WTC11 (cell line): ENCODE data around the gene TRIM46. TPM values are rescaled to one million over a fixed set of nuclear protein-coding genes. Genes with fewer than 3 reads are reported as not detected.

Experiments
- ATAC-seq: fragments of 200-7000 bp; cut with Tn5 transposase; 2 replicates; pipeline ENCODE4 v1.10.0; 2021; ENCODE audit warnings: mild to moderate bottlenecking, moderate library complexity
- CTCF ChIA-PET: fragments of 300-600 bp; sonication (Branson Sonifier 250); formaldehyde crosslinking; loops from one replicate; lab custom pipeline; 2021; ENCODE audit warnings: antibody characterized with exemption; lab: Charles Lee
- POLR2A ChIA-PET: fragments of 350-600 bp; sonication (Branson Sonifier 250); formaldehyde crosslinking; loops from one replicate; lab custom pipeline; 2021; ENCODE audit warnings: antibody characterized with exemption; lab: Charles Lee
- DNase-seq: peaks from one replicate; pipeline ENCODE4 v3.0.0; 2021; ENCODE audit warnings: low spot score
- H3K27ac Mint-ChIP-seq: 2 replicates; pipeline ENCODE4 v1.8.0; 2021; ENCODE audit warnings: mixed read lengths
- H3K27me3 Mint-ChIP-seq: 2 replicates; pipeline ENCODE4 v1.8.0; 2021; ENCODE audit warnings: low read depth, mild to moderate bottlenecking, moderate library complexity, mixed read lengths
- H3K36me3 Mint-ChIP-seq: 2 replicates; pipeline ENCODE4 v1.8.0; 2021; ENCODE audit warnings: mixed read lengths
- H3K4me1 Mint-ChIP-seq: 2 replicates; pipeline ENCODE4 v1.8.0; 2022; ENCODE audit warnings: mixed read lengths
- H3K4me3 Mint-ChIP-seq: 2 replicates; pipeline ENCODE4 v1.8.0; 2021; ENCODE audit warnings: mild to moderate bottlenecking, moderate library complexity, mixed read lengths
- H3K9me3 Mint-ChIP-seq: 2 replicates; pipeline ENCODE4 v1.8.0; 2021; ENCODE audit warnings: mixed read lengths
- AFF4 ChIP-seq: sonication (generic); formaldehyde crosslinking; IDR thresholded peaks from 2 replicates; pipeline ENCODE4 v1.8.1; 2023; ENCODE audit warnings: mild to moderate bottlenecking, missing genetic modification reagents, borderline replicate concordance
- CDX4 ChIP-seq: fragments of 250-450 bp; sonication (Bioruptor Pico); IDR thresholded peaks from 2 replicates; pipeline ENCODE4 v1.9.0; 2021; ENCODE audit warnings: moderate library complexity, mild to moderate bottlenecking, inconsistent platforms, borderline replicate concordance
- CTCF ChIP-seq: fragments of 200-600 bp; IDR thresholded peaks from 2 replicates; pipeline ENCODE4 v1.8.0; 2022; ENCODE audit warnings: antibody characterized with exemption
- E2F1 ChIP-seq: sonication (generic); formaldehyde crosslinking; IDR thresholded peaks from 2 replicates; pipeline ENCODE4 v1.8.0; 2022; ENCODE audit warnings: mild to moderate bottlenecking, missing genetic modification reagents
- E2F4 ChIP-seq: sonication (generic); formaldehyde crosslinking; IDR thresholded peaks from 2 replicates; pipeline ENCODE4 v1.8.1; 2022; ENCODE audit warnings: low read depth, mild to moderate bottlenecking, moderate library complexity, missing genetic modification reagents, borderline replicate concordance
- ELF4 ChIP-seq: sonication (generic); formaldehyde crosslinking; IDR thresholded peaks from 2 replicates; pipeline ENCODE4 v1.8.1; 2022; ENCODE audit warnings: low read depth, mild to moderate bottlenecking, moderate library complexity, missing genetic modification reagents
- FOXP4 ChIP-seq: sonication (generic); formaldehyde crosslinking; IDR thresholded peaks from 2 replicates; pipeline ENCODE4 v1.8.0; 2022; ENCODE audit warnings: mild to moderate bottlenecking, missing genetic modification reagents
- IRF2 ChIP-seq: sonication (generic); formaldehyde crosslinking; IDR thresholded peaks from 2 replicates; pipeline ENCODE4 v1.8.0; 2022; ENCODE audit warnings: low read depth, missing genetic modification reagents, borderline replicate concordance
- JUN ChIP-seq: sonication (generic); formaldehyde crosslinking; IDR thresholded peaks from 2 replicates; pipeline ENCODE4 v1.8.0; 2023; ENCODE audit warnings: mild to moderate bottlenecking, missing genetic modification reagents
- MAX ChIP-seq: sonication (generic); formaldehyde crosslinking; IDR thresholded peaks from 2 replicates; pipeline ENCODE4 v1.8.0; 2022; ENCODE audit warnings: mild to moderate bottlenecking, missing genetic modification reagents
- MYBL2 ChIP-seq: sonication (generic); formaldehyde crosslinking; IDR thresholded peaks from 2 replicates; pipeline ENCODE4 v1.8.1; 2023; ENCODE audit warnings: mild to moderate bottlenecking, moderate library complexity, missing genetic modification reagents
- NFYB ChIP-seq: sonication (generic); formaldehyde crosslinking; conservative IDR thresholded peaks from 2 replicates; pipeline ENCODE4 v1.8.0; 2022; ENCODE audit warnings: low read depth, missing genetic modification reagents
- TP53 ChIP-seq: sonication (generic); formaldehyde crosslinking; IDR thresholded peaks from 2 replicates; pipeline ENCODE4 v1.8.1; 2023; ENCODE audit warnings: mild to moderate bottlenecking, missing genetic modification reagents
- ZMAT4 ChIP-seq: fragments of 250-450 bp; sonication (Bioruptor Pico); IDR thresholded peaks from 2 replicates; pipeline ENCODE4 v1.9.0; 2021; ENCODE audit warnings: mild to moderate bottlenecking
- ZNF281 ChIP-seq: sonication (generic); formaldehyde crosslinking; IDR thresholded peaks from 2 replicates; pipeline ENCODE4 v1.8.0; 2023; ENCODE audit warnings: mild to moderate bottlenecking, missing genetic modification reagents
- ZNF416 ChIP-seq: fragments of 250-450 bp; sonication (Bioruptor Pico); IDR thresholded peaks from 2 replicates; pipeline ENCODE4 v1.9.0; 2021; ENCODE audit warnings: mild to moderate bottlenecking, inconsistent platforms
- ZNF671 ChIP-seq: fragments of 250-450 bp; sonication (Bioruptor Pico); IDR thresholded peaks from 2 replicates; pipeline ENCODE4 v1.8.0; 2021; ENCODE audit warnings: mild to moderate bottlenecking
- total RNA-seq: library from RNA; stranded (reverse); gene quantifications from 3 replicates; pipeline ENCODE4 v1.2.3, GENCODE V29; 2021

TRIM46 gene
- total RNA-seq, 1 experiment from 2014 or later = 22.1 TPM

GRCh38 chr1:155175281-155175926 lies 1.8 kb downstream of the TRIM46 start:
- ChIA-PET POLR2A (interaction anchor here (1.0 to 5.2 kb wide), 4 partner anchors 19 to 47 kb away, joined by 3 to 83 read pairs (median 4); no protein-coding TSS in a partner anchor), CTCF (interaction anchor here (1.2 to 12.2 kb wide), 22 partner anchors 7 to 177 kb away, joined by 3 to 605 read pairs (median 16); partner anchors contain the start of genes ADAM15, EFNA1, EFNA3 and EFNA4)
- Mint-ChIP-seq H3K9me3 (no peaks in the 10 kb centered on the region), H3K4me3 (peak overlapping the region; percentile 94), H3K27ac (no peak overlapping the region), H3K36me3 (peaks cover 32% of the 10 kb centered on the region), H3K4me1 (peaks cover 29% of the 10 kb centered on the region), H3K27me3 (no peaks in the 10 kb centered on the region)
- ATAC-seq = no peak
- no peak for DNase-seq
- 0 out of 2 replicates have a peak, but pooled peaks have one; percentile 33 for TF ChIP-seq TP53 (CRISPR knock-in tag)
- TF ChIP-seq CTCF = no peak

GRCh38 chr1:155175927-155176371 lies 2.3 kb downstream of the TRIM46 start:
- Mint-ChIP-seq H3K36me3 (peaks cover 31% of the 10 kb centered on the region), H3K27ac (no peak overlapping the region), H3K9me3 (no peaks in the 10 kb centered on the region), H3K27me3 (no peaks in the 10 kb centered on the region), H3K4me3 (peak overlapping the region; percentile 44; the same call in 1 of the 2 replicates), H3K4me1 (peaks cover 29% of the 10 kb centered on the region)
- DNase-seq = no peak
- CTCF ChIA-PET = interaction anchor here (1.2 to 12.2 kb wide), 15 partner anchors 8 to 147 kb away, joined by 3 to 605 read pairs (median 37); partner anchors contain the start of genes ADAM15, EFNA4, MTX1 and THBS3
- POLR2A ChIA-PET = interaction anchor here (1.0 to 5.2 kb wide), 2 partner anchors 19 to 31 kb away, joined by 3 to 83 read pairs; no protein-coding TSS in a partner anchor
- ATAC-seq = no peak
- TF ChIP-seq AFF4 (CRISPR knock-in tag) = no peak
- no peak for TF ChIP-seq MYBL2
- no peak for TF ChIP-seq ZNF416 (CRISPR knock-in tag)
- TF ChIP-seq FOXP4 (CRISPR knock-in tag) = no peak
- TF ChIP-seq IRF2 (CRISPR knock-in tag) = no peak
- TF ChIP-seq JUN = no peak
- no peak for TF ChIP-seq ZNF671 (CRISPR knock-in tag)
- TF ChIP-seq E2F1 = no peak
- no peak for TF ChIP-seq E2F4
- no peak for TF ChIP-seq ZMAT4 (CRISPR knock-in tag)
- TF ChIP-seq ZNF281 (CRISPR knock-in tag) = no peak
- TF ChIP-seq MAX (CRISPR knock-in tag) = no peak
- no peak for TF ChIP-seq ELF4 (CRISPR knock-in tag)
- no peak for TF ChIP-seq NFYB
- no peak for TF ChIP-seq CDX4 (CRISPR knock-in tag)
